ENCODE results near the gene PPP3R1. TPM values are rescaled to one million over a fixed set of nuclear protein-coding genes. Genes with fewer than 3 reads are reported as not detected.
A peak's percentile ranks its signal among the peaks of the same experiment; 100 is the strongest.

PPP3R1 gene
- total RNA-seq, 4 donors from 2014 or later, result 25.8 to 32.7 (median 28.2) TPM

GRCh38 chr2:68240446-68240845, 11.9 kb downstream of the PPP3R1 start:
- 57 to 71% methylated on average over 4 of the region's 4 CpGs for WGBS, 2 donors
- H3K36me3 ChIP-seq, result no peaks in the 10 kb centered on the region
- no peaks in the 10 kb centered on the region for H3K27me3 ChIP-seq
- no peak for TF ChIP-seq POLR2A (IDR thresholded peaks at IDR 0.05)
- no peak for TF ChIP-seq CTCF (IDR thresholded peaks at IDR 0.05)
- peaks cover 24 to 95% (median 36%) of the 10 kb centered on the region in 3 donors for H3K4me1 ChIP-seq
- H3K4me3 ChIP-seq, result no peak overlapping the region
- H3K27ac ChIP-seq, result no peak overlapping the region
- DNase-seq, result no peak
- intact Hi-C loops (cut with DNase I), result loop anchor here (10.0 kb wide), 1 partner anchor 56 kb away; no protein-coding TSS in a partner anchor
- H3K9me3 ChIP-seq, result no peaks in the 10 kb centered on the region

- Histone ChIP-seq H3K27me3 (no peaks in the 10 kb centered on the region), H3K27ac (no peak overlapping the region), H3K4me1 (peaks cover 24 to 94% (median 36%) of the 10 kb centered on the region in 3 donors), H3K9me3 (no peaks in the 10 kb centered on the region), H3K4me3 (no peak overlapping the region), H3K36me3 (no peaks in the 10 kb centered on the region)
- DNase-seq, result no peak
- TF ChIP-seq CTCF (IDR thresholded peaks at IDR 0.05), result no peak
- no peak for TF ChIP-seq POLR2A (IDR thresholded peaks at IDR 0.05)
- WGBS, 2 donors, result 50 to 53% methylated on average over 6 of the region's 6 CpGs
- intact Hi-C loops (cut with DNase I), result no loop called here
These were observed 13.1 kb downstream of the PPP3R1 start for GRCh38 chr2:68238955-68239822.

GRCh38 chr2:68237976-68238580, 14.3 kb downstream of the PPP3R1 start:
- no peaks in the 10 kb centered on the region for H3K36me3 ChIP-seq
- DNase-seq, result no peak
- H3K27ac ChIP-seq, result peak overlapping the region in 1 of 4 donors; percentile 33
- peaks cover 24 to 97% (median 36%) of the 10 kb centered on the region in 3 donors for H3K4me1 ChIP-seq
- intact Hi-C loops (cut with DNase I), result no loop called here
- WGBS, 2 donors, result 34 to 41% methylated on average over 4 of the region's 4 CpGs
- no peaks in the 10 kb centered on the region for H3K9me3 ChIP-seq
- no peaks in the 10 kb centered on the region for H3K27me3 ChIP-seq
- H3K4me3 ChIP-seq, result no peak overlapping the region
- TF ChIP-seq CTCF (IDR thresholded peaks at IDR 0.05) (no peak), POLR2A (IDR thresholded peaks at IDR 0.05) (no peak)

GRCh38 chr2:68237404-68237803, 14.9 kb downstream of the PPP3R1 start:
- H3K9me3 ChIP-seq, result no peaks in the 10 kb centered on the region
- TF ChIP-seq POLR2A (IDR thresholded peaks at IDR 0.05) (no peak), CTCF (IDR thresholded peaks at IDR 0.05) (no peak)
- 66 to 70% methylated on average over 2 of the region's 2 CpGs for WGBS, 2 donors
- H3K36me3 ChIP-seq, result no peaks in the 10 kb centered on the region
- H3K27ac ChIP-seq, result peak overlapping the region in 1 of 4 donors; percentile 42
- H3K27me3 ChIP-seq, result no peaks in the 10 kb centered on the region
- no peak overlapping the region for H3K4me3 ChIP-seq
- DNase-seq, result no peak
- peaks cover 24 to 97% (median 36%) of the 10 kb centered on the region in 3 donors for H3K4me1 ChIP-seq
- intact Hi-C loops (cut with DNase I), result no loop called here

GRCh38 chr2:68236876-68237275, 15.5 kb downstream of the PPP3R1 start:
- intact Hi-C loops (cut with DNase I), result no loop called here
- Histone ChIP-seq H3K4me3 (no peak overlapping the region), H3K4me1 (peaks cover 24 to 95% (median 36%) of the 10 kb centered on the region in 3 donors), H3K9me3 (no peaks in the 10 kb centered on the region), H3K27ac (peak overlapping the region in 3 of 4 donors; percentile 0 to 42 (median 36)), H3K36me3 (no peaks in the 10 kb centered on the region), H3K27me3 (no peaks in the 10 kb centered on the region)
- DNase-seq, result no peak
- no peak for TF ChIP-seq POLR2A (IDR thresholded peaks at IDR 0.05)
- TF ChIP-seq CTCF (IDR thresholded peaks at IDR 0.05), result no peak

All from esophagus squamous epithelium (tissue), 5 donors.